HG03095 (cell line): ENCODE measurements around the gene MYBBP1A.

Source experiments
- ATAC-seq: cut with Tn5 transposase; IDR thresholded peaks from one replicate; pipeline ENCODE4 v1.9.1; 2021; ENCODE audit warnings: moderate library complexity; ENCODE audit not compliant: unreplicated experiment

The MYBBP1A gene

DNA sequence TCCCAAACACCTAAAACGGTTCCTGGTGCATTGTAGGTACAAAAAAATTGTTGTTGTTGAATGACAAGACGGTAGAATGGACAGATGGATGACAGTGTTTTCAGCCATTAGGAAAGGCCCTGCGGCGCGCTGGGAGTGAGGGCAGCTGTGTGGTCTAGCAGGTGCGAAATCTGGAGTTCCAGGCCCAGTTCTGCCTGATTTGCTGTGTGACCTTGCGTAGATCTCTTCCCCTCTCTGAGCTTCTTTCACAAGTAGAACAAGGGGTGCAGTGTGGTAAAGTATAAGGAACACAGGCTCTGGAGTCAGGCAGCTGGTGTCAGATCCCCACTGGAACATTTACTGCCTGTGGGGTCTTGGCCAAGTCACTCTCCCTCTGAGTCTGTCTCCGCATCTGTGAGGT lies 31.2 kb downstream of the MYBBP1A start:
- ATAC-seq: no peak

DNA sequence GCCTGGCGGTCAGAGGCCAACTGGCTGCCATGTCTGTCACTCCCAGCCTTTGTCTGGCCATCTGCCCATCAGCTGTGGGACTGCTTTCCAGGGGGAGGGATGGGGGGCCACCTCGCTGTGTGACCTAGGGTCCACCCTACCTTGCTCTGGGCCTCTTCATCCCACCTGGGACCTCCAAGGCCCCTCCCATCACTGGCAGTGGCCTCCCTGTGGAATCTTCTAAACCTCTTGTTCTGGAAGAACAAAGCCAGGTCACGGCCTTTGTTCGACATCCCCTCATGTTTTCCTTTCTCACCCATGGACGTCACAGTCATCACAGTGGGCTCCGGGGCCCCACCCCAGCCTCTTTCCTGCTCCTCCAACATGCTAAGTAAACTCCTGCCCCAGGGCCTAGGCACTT lies 32.5 kb downstream of the MYBBP1A start:
- ATAC-seq: no peak

DNA sequence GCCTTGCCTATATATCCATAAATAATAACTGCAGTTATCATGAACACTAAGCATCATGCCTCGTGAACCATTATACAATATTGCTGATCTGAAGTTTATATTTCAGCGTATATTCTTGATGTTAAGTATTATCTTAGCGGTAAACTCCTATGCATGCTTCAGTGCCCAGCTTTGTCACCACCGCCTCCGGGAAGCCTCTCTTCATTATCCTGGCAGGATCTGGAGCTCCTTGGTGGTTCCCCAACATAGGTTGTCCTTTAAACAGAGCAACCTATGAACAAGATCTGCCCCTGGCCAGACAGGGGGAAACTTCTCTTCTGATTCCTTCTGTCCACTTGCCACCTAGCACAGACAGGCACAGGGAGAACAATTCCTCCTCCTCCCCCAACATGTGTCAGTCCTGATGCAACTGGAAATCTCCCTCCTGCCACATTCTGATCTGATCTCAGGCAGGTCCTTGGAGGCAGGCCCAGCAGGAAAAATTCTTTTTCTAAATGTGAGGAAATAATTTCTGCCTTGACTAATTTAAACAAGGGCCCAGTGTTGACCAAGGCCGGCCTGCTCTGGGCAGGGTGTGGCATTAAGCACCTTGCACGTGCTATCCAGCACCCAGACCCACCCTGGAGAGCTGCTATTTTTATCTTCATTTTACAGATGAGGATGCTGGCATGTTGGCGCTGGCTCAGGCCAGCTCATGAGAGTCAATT lies 34.1 kb downstream of the MYBBP1A start:
- ATAC-seq: no peak

DNA sequence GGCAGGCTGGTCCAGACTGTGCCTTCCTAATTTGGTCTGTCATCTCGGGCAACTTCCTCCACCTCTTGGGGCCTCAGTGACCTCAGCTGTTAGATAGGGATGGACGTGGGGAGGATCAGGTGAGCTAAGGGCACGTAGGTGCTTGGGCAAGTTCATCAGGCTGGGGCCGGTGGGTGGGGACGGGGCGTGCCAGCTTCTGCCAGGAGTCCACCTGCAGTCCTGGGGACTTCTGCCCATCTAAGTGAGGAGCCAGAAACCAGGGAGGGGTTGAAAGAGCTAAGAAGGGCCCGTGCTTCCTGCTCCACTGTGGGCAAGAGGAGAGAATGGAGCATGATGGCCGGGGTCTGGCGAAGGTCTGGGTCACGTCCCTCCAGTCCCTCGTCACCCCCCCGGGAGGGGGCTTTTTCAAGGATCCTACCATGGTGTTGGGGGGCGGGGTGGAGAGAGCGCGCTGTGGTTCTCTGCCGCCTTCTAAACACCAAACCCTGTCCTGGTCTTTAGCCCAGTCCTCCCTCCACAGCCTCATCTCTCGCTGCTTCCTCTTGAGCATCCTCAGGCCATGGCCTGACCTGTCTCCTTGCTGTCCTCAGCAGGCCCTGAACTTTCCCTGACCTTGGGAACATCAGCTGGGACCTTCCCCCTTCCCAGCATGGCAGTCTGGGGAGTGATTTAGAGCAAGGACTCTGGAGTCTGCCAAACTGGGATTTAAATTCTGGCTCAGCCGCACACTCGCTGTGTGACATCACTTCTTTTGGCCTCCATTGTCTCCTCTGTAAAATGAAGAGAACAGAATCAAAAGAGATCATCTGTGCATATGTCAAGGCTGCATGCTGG lies 34.9 kb downstream of the MYBBP1A start:
- ATAC-seq: no peak

DNA sequence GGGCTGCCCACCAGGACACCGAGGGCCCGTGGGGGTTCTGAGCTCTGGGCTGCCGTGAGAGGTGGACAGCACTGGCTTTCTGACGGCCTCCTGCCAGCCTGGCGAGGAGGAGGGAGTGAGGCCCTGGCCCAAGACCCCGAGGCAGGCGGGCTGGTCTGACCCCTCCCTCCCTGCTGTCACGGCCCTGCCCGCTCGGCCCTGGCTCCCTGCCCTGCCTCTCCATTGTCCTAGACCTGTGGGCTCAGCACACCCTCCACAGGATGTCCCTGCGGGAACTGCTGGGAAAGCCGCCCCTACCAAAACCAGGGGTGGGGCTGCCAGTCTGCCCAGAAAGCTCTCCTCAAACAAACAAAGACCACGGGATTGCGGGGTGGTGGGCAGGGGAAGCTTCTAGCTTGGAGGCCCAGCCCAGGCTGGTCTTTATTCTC lies 35.8 kb downstream of the MYBBP1A start:
- no peak for ATAC-seq

DNA sequence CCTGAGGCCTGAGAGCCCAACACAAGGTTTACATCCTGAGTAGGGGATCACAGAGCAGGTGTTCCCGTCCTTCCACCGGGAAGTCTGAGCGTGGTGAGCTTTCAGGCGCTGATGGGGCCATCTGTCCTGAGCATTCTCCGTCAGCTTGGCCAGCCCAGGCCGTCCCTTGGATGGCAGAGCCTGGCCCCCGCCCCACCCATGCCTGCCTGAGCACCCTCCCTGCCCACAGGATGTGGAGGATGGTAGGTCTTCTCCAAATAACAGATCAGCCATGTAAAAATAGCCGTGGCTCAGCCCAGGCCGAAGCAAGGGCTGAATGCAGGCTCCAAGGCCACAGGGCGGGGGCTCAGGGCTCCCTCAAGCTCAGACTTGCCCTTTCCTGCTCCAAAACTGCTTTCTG lies 36.3 kb downstream of the MYBBP1A start:
- ATAC-seq: no peak

DNA sequence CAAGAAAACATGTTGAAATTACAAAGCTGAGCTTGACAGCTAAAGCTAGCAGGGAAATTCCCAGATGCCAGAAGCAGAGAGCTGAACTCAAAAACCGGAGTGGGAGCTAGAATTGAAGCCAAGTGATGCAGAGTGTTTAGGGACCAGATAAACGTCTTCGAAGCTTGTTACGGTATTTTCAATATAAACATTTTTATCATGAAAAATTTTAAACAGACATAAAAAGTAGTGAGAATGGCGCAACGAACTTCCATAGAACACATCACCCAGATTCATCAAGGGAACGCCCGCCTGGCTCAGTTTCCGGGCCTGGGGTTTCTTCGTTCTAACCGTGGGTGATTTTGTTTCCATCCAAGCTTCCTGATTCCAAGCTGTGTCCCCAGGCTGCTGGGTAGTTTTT lies 38.4 kb downstream of the MYBBP1A start:
- no peak for ATAC-seq

DNA sequence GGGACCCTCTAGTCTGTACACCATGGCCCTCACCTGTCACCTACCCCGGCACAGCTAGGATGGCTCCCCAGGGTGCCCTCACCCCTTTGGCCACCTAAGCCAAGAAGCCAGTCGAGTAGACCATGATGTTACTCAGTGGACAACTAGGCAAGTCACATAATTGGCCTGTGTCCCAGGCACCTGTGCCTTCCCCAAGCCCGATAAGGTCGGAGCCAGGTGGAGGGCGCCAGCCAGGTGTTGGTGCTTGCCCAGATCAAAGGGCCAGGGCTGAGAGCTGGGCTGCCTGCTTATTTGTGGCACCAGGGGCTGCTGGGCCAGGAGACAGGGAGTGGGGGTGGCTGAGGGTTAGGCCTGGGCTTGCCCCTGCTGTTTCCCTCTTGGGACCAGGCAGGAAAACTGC lies 39.7 kb downstream of the MYBBP1A start:
- ATAC-seq: no peak

DNA sequence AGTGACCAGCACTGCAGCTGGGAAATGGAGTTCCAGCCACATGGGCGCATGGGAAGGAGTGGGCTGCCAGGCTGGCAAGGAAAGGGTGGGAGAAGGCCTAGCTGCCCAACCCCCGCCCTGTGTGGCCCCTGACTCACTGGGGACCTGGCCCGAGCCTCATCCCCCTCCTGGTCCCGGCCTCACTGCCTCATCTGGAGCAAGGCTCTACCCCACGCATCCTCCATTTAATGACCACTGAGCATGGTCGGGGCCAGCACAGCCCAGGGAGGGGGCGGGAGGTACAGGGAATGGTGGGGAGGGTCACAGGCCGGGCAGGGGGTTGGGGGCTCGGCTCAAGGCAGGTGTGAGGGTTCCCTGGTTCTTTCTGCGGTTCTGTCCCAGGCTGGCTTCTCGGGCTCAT lies 40.4 kb downstream of the MYBBP1A start:
- ATAC-seq: no peak

DNA sequence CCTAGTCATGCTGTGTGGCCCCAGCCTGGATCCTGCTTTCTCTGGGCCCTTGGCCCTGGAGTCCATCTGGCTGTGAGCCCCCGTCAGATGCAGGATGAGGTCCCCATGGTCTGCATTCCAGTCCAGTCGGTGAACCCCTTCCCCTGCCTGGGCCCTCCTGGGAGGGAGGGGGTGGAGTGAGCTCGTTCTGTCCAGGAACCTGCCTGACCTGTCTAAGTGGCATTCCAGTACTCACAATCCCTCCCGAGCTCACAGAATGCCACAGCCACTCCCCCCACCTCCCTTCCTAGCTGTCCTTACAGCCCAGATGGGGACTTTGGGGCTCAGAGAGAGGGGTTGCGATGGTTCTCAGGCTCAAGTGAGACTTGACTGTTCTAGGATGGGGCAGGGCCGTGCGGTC lies 41.0 kb downstream of the MYBBP1A start:
- ATAC-seq: no peak

DNA sequence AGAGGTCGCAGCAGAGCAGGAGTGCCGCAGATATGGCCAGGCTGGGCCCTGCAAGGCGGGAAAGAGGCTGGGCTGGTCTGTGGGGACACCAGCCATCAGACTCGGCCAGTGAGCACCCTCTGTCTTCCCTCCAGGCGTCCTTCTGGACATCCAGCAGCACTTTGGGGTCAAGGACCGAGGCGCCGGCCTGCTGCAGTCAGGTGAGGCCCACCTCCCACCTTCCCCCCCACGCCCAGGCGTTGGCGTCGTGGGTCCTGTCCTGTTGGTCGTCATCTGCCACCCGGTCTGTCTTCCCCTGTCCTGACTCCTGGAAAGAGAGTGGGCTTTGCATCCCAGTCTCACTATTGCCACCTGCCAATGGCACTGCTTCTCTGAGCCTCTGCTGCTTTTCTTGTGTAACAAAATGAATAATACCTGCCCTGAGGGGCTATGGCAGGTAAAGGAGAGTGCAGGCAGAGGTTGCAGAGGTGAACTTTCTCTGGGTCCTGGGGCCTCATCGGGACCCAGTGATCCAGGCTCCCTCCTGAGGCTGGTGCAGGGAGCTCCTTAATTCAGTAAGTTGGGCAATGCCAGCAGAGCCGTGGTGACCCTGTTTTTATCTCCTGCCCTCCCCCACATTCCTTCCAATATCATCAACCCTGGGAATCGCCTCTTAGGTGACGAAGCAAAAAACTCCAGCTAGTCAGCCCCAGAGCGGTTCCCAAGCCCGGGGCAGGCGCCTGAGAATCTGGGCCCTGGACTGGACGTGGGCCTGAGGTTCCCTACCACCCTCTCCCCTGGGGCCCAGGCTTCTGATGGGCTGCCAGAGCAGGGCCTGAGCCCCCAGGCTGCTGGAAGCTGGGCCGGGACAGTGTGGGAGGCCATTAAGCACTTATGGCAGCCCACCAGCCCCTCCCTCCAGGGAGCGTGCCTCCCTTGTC lies 41.8 kb downstream of the MYBBP1A start:
- ATAC-seq: no peak

DNA sequence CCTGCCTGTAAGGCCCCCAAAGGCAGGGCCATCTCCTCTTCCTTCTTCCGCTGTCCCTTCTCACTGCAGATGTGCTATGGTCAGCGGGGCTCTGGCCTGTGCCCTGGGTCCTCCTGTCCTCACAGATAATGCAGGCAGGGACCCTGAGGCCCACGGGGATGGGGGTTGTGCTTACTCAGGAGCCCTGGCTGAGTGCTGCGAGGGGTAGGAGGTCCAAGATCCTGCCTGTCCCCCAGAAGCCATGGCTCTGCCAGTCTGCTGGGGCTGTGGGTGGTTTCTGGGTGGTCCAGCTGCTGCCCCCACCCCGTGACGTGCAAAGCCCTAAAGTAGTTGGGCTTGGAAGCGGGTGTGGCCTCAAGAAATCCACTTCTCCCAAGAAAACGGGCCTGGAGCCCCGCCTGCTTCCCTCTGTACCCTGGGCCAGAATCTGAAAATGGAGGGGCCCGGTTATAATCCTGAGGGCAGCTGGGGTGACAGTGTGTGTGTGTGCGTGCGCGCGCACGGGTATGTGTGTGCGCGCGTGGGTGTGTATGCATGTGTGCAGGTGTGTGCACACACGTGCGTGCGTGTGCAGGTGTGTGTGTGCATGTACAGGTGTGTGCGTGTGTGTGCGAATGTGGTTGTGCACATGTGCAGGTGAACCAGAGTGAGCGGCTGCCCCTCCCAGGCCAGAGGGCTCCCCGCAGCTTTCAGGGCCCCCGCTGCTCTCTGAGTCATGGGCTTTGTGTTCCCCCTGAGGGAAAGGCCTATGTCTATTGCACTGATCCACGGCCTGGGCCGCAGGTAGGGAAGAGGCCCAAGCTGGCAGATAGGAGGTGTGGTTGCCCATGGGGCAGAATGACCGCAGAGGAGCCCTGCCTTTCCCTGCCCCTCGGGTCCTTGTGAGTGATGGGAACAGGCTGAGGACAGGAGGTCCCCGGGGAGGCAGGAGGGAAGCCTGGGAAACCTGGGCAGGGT lies 42.8 kb downstream of the MYBBP1A start:
- ATAC-seq: no peak

DNA sequence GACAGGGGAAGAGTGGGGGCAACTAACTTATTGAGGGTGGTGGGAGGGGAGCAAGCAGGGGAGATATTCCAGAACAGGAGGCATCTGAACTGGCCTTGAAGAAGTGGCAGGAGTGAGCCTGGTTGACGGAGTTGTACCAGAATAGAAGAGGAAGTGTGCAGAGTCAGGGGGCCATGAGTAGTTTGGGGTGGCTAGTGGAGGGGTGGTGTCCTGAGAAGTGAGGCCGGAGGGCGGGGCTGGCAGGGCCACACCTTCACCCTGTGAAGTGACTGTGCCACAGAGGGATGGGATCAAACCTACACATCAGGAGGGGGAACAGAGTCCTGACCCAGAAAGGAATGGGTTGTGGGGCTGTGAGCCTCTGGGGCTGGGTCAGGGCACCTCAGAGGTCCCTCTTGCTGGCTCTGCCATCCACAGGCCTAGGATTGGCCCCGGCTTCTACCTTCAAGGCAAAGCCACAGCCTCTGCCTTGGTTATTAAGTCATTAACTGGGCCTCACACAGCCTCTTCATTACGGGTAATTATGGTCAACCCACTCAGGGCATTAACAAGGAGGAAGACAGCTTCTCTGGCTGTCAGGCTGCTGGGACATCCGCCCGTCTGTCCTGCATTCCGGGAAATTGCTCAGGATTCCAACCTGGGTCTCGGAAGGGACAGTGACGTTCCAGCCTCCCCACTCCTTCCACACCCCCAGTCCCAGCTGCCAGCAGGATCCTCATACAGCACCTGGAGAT lies 43.8 kb downstream of the MYBBP1A start:
- no peak for ATAC-seq

DNA sequence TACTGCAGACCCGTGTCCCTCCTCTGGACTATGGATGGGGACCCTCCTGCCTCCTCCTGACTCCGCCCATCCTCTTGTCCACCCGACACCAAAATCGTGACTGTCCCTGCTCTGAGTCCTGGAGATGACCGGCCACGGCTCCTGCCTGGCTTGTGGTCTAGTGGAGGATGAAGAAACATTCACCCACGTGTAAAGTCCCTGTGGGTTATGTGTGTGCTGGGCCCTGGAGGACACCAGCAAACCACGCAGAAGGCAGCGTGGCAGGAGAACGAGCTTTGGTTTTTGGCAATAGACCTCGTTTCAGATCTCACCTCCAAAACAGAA lies 44.6 kb downstream of the MYBBP1A start:
- ATAC-seq: no peak

DNA sequence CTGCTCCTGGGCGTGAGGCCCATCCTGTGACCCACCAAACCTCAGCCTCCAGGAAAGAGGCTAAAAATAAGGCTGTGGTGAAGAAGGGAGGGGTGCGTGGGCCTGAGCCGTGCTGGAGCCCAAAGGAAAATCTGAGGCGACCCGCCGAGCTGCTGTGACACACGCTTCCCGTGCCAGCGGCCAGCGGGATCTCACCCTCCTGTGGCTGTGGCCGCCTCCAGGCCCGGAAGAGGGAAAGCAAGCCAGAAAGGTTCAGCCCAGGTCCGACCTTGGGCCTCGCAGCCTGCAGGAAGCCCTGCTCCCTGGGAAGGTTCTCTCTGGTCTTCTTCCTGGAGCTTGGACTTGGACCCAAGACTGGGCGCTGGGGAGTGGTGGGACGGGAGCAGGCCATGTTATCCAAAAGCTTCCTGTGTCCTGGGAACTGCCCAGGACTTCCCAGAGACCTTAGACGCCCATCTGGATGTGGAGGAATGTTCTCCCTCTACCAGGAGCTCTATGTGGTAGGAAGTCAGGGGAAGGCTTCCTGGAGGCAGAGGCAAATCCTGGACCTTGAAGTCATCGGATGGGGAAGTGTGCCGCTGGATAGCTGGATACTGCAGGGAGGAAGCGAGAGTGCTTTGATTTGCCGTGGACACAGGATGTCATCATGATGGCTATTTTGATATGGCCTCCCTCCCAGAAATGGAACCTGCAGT lies 45.1 kb downstream of the MYBBP1A start:
- no peak for ATAC-seq

DNA sequence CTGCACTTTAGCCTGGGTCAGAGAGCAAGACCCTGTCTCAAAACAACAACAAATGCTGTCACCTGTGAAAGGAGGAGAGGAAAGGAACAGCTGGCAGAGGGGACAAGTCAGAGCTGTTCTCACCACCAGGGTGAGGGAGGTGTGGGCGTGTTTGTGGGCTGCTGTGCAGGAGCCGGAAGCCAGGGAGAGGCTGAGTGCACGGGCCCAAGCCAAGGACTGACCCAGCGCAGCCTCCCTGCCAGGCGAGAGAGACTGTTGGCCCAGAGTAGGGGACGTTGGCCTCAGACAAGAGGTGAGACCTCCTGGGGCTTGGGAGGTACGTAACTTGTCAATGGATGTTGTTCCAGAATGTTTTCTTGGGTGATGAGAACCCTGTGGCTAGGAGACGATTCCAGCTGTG lies 45.8 kb downstream of the MYBBP1A start:
- ATAC-seq: no peak

DNA sequence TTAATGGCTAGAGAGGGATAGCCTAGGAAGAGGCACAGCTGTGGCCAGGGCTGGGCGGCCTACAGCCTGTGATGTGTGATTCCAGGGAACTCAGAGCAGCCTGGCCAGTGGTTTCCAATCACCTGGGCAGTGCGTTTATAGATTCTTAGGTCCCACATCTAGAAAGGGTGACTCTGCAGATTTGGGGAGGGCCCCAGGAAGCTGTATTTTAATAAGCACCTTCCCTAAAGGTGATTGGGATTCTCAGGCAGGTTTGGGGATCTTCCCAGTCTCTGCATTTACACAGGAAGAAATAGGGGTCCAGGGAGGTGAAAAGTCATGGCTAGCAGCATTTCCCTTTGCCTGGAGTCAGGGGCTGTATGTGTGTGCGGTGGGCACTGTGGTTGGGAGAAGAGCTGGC lies 47.0 kb downstream of the MYBBP1A start:
- no peak for ATAC-seq

DNA sequence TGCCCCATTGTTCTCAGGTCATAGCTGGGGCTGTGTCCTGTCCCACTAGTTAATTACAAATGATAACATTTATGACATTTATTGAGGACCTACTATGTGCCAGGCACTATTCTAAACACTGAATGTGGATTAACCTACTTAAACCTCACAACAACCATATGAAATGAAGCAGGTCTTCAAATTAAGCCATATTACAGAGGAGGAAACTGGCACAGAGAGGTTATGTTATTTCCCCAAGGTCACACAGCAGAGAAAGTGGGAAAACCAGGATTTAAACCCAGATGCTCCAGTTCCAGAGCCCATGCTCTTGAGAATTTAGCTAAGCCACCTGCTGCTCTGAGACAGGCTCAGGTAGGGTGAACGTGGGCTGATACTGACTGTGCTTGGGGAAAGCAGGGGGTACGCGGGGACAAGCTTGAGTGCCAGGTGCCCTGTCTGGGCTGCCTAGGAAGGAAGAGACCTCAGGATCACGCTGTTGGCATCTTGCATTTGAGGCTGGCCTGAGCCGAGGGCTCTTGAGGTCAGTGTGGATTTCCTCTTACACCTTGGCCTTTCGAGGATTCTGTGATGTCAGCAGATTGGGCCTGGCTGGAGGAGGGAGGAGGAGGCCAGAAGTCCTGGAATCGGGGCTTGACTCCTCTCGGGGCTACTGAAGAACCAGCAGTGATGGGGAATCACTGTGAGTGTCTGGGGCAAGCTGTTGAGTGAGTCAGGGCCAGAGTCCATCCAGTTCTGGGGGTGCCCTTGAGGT lies 47.6 kb downstream of the MYBBP1A start:
- ATAC-seq: no peak
